Activated T-helper 9 cell treated with anti-CD3 and anti-CD28 coated beads, Interleukin-2, amount 50 U/mL, for 16 hours (primary cell): ENCODE data around the gene COL16A1.

ENCODE experiments used
- DNase-seq: peaks from one replicate; pipeline ENCODE4 v3.0.0-alpha.2; 2020; ENCODE audit warnings: low read depth

Gene COL16A1

DNA sequence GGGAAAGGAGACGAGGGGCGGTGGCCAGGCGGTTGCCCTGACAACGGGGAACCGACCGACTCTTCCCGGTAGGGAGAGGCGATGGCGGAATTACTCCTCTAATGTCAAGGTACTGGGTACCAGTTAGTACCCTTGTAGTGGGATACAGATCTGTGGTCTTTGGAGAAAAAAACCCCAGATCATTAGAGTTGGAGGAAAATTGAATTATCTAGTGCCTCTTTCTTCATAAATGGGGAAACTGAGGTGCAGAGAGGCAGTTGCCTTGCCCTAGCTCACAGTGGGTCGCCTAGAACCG lies 58.6 kb downstream of the COL16A1 start:
- no peak for DNase-seq

- peak; percentile 98 for DNase-seq
Observed at GRCh38 chr1:31644560-31645273, 59.1 kb downstream of the COL16A1 start, which contains the start of gene PEF1. TSS of gene PEF1 (minus strand) at chr1:31644876. CDS start at chr1:31644864, 12 bp downstream.

DNA sequence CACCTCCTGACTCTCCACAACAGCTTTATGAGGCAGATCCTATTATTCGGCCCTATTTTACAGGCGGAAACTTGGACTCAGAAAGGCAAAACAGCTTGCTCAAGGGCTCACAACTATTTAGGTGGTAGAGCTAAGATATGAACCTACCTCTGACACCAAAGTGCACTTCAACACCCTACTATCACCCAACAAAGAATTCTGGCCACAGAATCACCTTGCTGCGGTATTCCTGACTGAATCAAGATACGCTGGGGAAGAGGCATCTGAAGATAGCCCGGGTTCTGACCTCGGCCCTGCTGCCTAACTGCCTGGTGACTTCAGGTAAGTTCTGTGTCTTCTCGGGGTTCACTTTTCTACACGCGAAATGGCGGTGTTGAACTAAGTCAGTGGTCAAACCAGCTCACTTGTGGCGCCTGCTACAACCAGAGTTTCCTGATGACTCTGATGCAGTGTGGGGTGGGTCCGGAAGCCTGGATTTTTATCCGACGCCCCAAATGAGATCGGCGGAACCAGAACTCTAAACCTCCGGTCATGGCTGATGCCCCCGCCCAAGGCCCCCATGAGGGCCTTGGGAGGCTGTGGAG lies 59.7 kb downstream of the COL16A1 start:
- DNase-seq: no peak

DNA sequence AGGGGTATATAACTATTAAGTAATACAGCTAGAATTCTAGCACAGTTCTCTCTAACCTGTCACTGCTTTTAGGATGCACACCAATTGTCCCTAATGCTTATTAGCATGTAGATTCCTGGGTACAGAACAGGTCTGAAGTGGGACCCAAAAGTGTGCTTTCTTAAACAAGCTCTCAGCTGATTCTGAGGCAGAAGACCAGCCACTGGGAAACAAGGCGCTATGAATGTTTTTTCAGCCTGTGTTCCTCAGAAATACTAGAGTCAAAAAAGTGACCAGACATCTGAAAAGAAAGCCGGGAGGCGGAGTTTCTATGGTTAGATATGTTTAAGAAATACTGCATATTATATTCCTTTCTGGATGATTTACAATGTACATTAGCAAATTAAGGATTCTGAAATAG lies 60.9 kb downstream of the COL16A1 start:
- no peak for DNase-seq

- DNase-seq: no peak
Observed at GRCh38 chr1:31642366-31642765, 61.5 kb downstream of the COL16A1 start.

DNA sequence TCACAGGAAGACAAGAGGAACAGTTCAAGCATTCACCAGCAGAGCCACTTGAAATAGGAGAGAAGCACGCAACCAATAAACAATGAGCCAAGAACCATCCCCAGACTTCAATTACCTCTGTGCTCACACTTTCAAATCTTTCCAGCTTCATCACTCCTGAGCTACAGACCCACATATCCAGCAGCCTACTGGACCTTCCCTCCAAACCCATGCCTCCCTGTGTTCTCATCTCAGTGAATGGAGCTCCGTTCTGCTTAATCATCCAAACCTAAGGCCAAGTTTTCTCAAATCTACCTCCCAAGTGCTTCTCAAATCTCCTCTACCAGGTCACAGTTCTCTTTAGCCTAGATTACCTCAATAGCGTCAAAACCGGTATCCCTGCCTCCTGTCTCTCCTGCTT lies 62.9 kb downstream of the COL16A1 start:
- DNase-seq: no peak

- DNase-seq: no peak
Observed at GRCh38 chr1:31640179-31640578, 63.6 kb downstream of the COL16A1 start.

GRCh38 chr1:31639543-31639942 lies 64.3 kb downstream of the COL16A1 start:
- DNase-seq: no peak

- DNase-seq: no peak
Observed at GRCh38 chr1:31637915-31638673, 65.7 kb downstream of the COL16A1 start.

GRCh38 chr1:31633117-31633516 lies 70.7 kb downstream of the COL16A1 start:
- no peak for DNase-seq

DNA sequence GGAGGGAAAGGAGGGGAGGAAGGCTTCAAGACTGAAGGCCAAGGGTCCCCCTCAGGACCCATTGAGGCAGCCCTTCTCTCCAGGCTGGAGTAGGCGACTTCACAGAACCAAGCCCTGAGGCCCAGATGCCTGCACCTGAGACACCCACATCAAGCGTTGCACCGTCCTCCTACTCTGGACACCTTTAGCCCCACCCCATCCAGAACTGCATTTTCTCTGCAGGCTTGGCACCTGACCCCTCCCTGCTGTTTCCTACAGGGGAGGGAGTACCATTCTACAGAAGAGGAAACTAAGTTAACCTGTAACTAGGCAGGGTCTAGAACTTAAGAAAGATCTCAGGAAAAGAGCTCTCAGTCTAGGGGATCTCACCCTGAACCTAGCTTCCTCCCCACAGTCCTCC lies 71.2 kb downstream of the COL16A1 start:
- DNase-seq: no peak

DNA sequence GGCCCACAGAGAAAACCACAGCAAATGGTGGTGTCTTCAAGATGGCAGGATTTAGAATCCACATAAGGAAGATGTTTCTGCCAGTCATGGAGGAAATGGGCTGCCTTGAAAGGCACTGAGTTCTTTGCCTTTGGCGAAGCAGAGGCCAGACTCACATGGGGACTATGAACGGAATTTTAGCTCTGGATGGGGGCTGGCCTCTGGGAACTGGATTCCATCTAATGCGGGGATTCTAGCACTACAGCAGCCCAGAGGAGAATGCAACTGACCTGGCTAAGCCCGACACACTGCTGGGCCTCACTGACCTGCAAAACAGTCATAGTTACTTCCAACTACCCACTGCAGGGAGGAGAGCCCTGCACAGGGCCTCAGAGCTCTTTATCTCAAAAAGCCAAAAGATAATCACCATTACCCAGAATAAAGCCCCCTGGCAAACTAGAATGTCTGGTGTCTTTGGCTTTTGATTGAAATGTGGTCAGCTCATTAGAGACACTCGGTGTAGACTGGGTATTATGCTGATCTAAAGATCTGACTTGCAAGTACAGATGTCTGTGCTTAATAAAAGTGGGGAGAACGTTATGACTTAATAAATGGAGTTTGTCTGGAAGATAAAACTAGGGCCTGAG lies 74.8 kb downstream of the COL16A1 start:
- no peak for DNase-seq

DNA sequence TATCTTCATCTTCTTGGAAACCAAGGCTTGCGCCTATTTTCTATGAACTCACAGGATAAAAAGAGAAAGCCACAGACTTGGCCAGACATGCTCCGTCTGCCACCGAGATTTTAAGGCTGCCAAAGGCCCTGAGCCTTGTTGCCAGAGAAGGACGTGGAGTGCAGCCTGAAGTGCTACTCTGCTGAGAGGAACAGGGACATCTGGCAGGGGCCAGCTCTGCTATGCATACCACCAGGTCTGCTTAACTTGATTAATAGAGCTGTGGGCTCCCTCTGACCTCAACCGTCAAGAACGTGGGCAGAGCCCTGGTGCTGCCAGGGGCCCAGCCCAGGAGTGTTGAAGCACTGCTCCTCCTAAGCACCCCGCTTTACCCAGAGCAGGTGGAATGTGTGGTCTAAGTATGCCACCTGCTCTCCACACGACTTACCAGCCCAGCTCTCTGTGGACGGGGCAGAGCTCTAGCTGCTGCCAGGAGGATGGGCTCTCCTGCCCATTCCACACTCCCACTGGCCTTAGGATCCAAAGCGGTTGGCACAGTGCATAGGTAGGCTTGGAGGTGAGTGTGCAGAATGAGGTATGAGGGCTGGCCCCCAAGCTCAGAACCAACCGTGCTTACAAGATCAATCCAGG lies 75.8 kb downstream of the COL16A1 start:
- DNase-seq: no peak

- DNase-seq: no peak
Observed at GRCh38 chr1:31627301-31627929, 76.4 kb downstream of the COL16A1 start.

- no peak for DNase-seq
Observed at GRCh38 chr1:31626223-31627207, 77.3 kb downstream of the COL16A1 start.

GRCh38 chr1:31625561-31626222 lies 78.1 kb downstream of the COL16A1 start:
- no peak for DNase-seq

DNA sequence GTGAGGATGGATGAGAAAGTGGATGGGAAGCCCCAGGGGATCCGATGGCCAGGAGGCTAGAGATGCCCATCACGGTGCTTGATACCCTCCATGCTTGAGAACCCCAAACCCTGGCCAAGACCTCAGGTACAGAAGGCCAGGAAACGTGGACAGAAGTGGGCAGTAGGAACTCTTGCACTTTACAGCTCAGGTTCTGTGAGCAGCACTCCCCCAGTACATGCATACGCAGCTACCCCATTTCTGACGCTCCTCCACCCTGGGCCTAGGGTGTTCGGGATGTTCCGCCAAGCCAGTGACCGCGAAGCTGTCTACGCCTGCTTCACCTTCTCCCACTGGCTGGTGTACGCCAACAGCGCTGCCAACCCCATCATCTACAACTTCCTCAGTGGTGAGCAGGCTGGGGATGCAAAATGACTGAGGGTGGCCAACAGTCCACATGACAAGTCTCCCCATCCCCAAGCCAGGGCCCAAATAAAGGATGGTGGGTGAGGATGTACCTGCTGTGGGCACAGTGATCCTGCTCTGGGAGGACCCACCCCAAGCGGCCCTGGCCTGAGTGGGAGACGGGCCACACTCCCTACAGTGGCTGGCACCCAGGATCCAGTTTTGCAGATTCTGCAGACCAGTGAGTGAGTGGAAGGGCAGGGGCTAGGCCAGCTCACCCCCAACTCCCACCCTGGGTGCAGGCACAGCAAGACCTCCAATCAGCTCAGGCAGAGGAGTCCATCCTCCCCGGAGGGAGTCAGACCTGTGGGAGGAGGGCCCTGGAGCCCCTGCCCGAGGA lies 78.9 kb downstream of the COL16A1 start:
- DNase-seq: no peak

- no peak for DNase-seq
Observed at GRCh38 chr1:31624309-31624708, 79.5 kb downstream of the COL16A1 start.

DNA sequence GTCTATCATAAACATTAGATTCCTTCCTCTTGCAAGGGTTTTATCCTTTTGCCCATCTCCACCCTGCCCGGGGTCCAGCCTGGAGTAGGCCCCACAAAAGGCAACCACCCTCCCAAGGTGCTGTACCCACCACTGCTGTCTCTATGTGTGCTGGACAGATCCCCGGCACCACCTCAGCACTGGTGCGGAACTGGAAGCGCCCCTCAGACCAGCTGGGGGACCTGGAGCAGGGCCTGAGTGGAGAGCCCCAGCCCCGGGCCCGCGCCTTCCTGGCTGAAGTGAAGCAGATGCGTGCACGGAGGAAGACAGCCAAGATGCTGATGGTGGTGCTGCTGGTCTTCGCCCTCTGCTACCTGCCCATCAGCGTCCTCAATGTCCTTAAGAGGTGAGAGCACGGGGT lies 80.5 kb downstream of the COL16A1 start:
- no peak for DNase-seq
